Daoy (cell line): ENCODE results near the gene GLIPR1L2. TPM values are rescaled to one million over a fixed set of nuclear protein-coding genes. Genes with fewer than 3 reads are reported as not detected.
"Not testable (repeated sequence)": the region's sequence is repeated elsewhere in the genome, so short reads cannot be mapped to it uniquely, and the experiment has no call there.

Experiments used
- DNase-seq: peaks from one replicate; pipeline ENCODE4 v3.0.0-alpha.2; 2015; ENCODE audit warnings: low read depth
- total RNA-seq: library from RNA; depleted of rRNA; stranded (reverse); fragments of >200 nt; shearing (Covaris generic); gene quantifications from 2 replicates; pipeline ENCODE4 v1.2.3, GENCODE V29; 2014

GLIPR1L2 gene
- total RNA-seq, 1 experiment from 2014 or later, result 1.8 TPM

DNA sequence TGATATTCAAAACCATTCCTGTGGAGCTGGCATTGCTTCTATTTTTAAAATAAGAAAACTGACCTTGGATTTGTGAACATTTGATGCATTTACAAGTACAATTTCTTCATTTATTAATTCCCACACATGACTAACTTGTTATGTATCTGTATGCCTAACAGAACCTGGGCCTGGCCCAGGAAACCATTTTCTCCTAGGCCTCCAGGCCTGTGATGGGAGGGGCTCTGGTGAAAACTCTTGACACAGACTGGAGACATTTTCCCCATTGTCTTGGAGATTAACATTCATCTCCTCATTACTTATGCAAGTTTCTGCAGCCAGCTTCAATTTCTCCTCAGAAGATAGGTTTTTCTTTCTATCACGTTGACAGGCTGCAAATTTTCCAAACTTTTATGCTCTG is 42.0 kb downstream of the GLIPR1L2 start:
- no peak for DNase-seq

DNA sequence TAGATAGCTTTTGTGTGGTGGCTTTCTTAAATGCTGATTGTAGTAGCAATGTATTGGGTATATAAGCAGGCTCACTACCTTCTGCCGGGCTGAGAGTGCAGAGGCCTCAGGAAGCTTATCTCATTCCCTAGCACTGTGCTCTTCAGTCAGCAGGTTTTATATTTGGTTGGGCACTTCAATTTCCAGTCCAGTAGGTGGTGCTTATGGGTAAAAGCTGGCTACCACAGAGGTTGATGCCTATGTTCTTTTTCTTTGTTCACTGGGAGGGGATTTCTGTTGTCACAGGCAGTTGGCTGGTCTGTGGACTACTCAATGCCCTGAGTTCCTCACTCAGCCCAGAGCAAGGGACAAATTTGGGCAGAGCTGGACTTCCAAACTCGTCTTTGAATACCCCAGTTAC is 46.7 kb downstream of the GLIPR1L2 start:
- no peak for DNase-seq

DNA sequence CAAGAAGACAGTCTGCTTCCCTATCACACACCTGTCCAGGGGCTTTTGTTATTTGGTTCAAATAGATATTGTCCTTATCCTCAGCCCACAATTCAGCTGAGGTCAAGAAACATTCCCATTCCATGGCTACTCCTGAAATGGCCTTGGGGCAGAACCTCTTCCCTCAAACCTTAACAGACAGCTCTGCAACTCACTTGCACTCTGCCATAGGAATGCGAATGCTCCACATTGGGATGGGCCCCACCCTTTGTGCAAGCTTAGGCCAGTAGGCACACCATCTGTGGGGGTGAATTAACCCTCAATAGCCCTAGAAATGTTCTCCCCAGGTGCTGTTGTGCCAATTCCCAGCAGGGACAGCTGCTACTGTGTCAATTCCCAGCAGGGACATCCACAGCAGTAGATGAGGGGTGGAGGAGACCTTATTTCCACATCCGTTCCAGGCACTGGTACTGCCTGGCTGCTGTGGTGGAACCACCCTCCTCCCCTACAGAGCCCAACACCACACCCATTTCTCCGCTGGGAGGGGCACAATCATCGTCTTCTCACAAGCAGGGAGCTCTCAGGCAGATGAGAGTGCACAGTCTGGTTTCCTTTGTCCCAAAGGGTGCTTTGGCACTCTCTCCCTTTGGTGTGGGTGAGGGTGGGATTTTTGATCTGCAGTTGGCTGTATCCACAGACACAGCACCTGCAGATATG is 47.3 kb downstream of the GLIPR1L2 start:
- peak; percentile 3 for DNase-seq

DNA sequence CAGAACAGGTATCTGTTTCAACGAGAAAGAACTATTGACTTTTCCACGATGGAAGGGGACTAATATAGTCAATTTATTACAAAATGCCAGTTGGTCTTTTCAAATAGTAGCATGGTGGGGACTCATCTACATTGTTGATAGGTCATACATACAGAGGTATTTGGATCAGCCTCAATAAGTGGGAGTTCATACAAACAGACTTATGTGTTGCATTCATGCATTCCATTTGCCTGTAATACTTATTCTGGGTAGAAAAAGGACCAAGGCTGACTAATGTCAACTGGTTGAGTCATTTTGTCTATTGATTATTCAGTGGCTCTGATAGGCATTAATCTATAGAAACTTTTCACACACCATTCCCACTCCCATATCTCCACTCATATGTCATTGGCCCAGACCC is 48.2 kb downstream of the GLIPR1L2 start:
- no peak for DNase-seq

DNA sequence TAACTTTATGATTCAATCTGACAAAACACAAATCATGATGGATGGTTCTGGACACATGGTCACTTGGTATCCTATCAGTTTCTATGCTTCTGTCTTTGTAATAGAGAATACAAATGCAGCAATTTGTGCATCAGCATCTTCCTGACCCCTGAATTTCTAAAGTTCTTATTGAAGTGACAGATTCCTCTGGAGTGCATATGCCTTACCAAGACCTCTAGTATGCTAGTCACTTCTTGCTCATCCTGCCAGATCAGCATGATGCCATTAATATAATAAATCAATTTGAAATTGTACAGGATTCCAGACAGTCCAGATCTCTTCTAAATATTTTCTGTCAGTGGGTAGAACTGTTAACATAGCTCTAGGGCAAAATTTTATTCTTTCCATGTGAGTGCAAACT is 49.0 kb downstream of the GLIPR1L2 start:
- no peak for DNase-seq

DNA sequence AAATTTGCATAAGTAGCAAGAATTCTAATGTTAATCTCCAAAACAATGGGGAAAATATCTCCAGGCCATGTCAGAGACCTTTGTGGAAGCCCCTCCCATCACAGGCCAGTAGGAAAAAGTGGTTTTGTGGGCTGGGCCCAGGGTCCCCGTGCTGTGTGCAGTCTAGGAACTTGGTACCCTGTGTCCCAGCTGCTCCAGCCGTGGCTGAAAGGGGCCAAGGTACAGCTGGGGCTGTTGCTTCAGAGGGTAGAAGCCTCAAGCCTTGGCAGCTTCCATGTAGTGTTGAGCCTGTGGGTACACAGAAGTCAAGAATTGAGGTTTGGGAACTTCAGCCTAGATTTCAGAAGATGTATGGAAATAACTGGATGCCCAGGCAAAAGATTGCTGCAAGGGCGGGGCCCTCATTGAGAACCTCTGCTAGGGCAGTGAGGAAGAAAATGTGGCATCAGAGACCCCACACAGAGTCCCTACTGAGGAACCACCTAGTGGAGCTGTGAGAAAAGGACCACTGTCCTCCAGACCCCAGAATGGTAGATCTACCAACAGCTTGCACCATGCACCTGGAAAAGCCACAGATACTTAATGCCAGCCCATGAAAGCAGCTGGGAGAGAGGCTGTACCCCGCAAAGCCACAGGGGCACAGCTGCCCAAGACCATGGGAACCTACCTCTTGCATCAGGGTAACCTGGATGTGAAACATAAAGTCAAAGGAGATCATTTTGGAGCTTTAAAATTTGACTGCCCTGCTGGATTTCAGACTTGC is 51.0 kb downstream of the GLIPR1L2 start:
- not testable (repeated sequence) for DNase-seq

DNA sequence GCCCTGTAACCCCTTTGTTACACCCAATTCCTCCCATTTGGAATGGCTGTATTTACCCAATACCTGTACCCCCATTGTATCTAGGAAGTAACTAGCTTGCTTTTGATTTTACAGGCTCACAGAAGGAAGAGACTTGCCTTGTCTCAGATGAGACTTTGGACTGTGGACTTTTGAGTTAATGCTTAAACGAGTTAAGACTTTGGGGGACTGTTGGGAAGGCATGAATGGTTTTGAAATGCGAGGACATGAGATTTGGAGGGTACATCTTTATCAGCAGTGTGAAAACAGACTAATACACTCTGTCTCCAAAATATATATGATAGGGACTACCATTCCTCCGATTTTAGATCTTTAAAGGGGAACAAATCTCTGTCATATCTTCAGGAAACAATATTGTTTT is 51.6 kb downstream of the GLIPR1L2 start:
- DNase-seq, result not testable (repeated sequence)

DNA sequence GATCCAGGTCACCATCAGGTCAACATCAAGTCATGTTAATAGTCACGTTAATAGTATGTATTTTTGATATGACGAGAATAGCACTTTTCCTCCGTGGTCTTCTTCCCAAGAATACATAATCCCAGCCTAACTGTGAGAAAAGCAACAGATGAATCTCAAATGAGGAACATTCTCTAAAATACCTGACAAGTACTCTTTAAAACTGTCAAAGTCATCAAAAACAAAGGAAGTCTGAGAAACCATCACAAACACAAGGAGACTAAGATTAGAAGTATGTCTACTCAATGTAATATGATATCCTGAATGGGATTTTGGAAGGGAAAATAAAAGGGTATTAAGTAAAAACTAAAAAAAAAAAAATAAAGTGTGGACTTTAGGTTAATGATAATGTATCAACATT is 52.8 kb downstream of the GLIPR1L2 start:
- no peak for DNase-seq

DNA sequence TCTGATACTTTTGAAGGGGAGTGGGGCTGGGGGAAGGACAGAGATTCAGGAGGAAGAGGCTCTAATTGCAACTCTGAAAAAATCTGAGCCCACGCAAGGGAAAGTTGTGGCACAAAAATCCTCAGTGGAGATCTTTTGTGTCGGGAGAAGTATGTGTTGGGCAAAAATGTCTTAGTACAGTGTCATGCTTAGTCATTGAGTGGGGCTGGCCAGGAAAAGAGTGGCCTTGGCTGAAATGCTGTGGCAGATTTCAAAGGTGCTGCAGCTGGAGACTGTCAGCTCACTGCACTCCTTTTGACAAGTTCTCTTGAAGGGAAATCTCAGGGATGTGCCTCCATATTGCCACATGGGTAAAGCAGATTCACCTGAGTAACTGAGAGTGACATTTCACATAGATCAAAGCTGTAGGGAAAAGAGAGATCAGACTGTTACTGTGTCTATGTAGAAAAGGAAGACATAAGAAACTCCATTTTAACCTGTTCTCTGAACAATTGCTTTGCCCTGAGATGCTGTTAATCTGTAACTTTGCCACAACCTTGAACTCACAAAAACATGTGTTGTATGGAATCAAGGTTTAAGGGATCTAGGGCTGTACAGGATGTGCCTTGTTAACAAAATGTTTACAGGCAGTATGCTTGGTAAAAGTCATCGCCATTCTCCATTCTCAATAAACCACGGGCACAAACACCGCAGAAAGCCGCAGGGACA is 53.7 kb downstream of the GLIPR1L2 start:
- peak; percentile 45 for DNase-seq

DNA sequence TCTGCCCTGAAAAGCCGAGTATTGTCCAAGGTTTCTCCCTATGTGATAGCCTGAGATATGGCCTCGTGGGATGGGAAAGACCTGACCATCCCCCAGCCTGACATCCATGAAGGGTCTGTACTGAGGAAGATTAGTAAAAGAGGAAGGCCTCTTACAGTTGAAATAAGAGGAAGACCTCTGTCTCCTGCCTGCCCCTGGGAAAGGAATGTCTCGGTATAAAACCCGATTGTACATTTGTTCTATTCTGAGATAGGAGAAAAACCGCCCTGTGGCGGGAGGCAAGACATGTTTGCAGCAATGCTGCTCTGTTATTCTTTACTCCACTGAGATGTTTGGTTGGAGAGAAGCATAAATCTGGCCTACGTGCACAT is 54.2 kb downstream of the GLIPR1L2 start:
- not testable (repeated sequence) for DNase-seq

DNA sequence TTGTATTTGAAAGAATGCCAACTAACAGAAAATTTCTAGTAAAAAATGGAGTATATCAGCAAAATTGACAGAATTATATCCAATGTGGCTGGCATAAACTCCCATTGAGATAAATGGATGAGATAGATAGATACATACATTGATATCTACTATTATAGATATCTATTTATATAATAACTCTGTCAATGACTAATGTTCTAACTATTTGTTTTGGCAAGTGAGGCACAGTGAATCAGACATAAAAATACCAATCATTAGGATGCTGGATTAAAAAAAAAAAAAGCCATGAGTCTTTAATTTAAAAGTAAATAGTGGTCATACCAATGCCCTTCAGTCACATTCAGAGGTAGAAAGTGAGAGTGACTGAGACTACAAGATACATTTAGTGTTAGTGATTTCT is 56.0 kb downstream of the GLIPR1L2 start:
- peak; percentile 30 for DNase-seq

DNA sequence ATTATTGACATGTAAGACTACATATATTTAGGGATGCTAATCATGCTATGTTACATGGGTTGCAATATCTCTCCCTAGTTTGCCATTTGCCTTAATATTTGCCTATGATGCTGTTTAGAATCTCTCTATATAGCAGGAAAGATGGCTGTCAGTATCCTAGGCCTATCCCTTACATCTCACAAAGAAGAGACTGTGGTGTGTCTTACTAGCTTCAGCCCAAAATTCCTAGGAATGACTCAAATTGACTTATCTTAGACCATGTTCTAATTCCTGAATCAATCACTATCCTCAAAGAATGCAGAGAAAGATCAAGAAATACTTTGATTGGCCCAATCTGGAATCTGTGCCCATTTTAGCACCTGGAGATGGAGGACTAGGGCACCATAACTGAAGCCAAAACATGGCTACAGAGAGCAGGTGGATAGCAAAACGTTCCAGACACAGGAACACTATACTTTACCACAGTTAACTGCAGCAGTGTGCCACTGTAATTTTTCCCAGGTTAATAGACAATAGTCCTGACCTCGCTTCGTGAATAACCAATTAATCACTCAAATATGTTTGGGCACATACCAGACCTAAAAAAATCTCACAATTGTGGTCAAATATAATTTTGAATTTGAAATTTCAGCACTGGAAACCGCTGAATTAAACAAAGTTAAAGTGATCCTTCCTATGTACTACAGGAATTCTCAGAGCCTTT is 57.0 kb downstream of the GLIPR1L2 start:
- DNase-seq, result no peak

DNA sequence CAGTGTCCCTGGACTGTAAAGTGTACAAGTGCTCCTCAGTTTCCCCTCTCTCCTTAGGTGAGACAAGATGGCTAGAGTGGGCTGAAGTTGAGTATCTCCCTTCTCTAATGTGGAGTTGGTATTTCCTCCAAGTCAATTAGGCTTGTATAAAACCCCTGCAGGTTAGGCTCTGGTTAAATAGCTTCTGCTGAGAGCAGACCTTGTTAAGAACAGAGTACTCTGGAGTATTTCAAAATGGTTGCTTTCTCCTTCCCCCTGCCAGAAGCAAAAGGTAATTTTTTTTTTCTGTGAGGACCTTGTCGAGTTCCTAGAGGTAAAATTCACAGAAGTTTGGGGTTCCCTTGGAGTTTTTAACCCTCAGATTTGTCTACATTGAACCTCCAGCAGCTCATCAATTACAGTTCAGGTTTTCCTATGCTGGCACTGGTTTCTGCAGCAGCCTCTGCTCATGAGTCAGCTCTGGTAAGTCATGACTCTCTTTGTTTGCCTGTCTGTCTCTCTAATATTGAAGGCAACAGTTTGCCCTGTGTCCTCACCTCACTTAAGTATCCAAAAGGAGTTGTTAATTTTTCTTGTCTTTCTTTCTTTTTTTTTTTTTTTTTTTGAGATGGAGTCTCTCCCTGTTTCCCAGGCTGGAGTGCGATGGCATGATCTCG is 61.9 kb downstream of the GLIPR1L2 start:
- DNase-seq, result peak; percentile 17

DNA sequence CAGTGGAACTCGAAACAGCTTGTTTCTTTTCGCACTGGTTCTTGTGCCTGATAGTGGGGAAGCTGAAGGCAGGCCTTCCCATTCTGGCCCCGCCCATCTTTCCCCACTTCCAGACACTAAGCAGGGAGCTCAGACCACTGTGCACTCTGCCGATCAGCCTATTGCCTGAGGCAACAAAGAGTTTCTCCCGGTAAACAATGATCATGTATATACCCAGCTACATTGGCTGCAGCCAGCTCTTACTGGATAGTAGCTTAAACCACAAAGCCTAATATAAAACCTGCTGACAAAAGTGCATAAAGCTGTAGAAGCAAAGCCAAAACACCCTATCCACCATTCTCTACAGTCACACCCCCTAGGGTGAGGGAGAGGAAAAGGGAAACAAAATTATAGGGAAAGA is 65.0 kb downstream of the GLIPR1L2 start:
- no peak for DNase-seq

DNA sequence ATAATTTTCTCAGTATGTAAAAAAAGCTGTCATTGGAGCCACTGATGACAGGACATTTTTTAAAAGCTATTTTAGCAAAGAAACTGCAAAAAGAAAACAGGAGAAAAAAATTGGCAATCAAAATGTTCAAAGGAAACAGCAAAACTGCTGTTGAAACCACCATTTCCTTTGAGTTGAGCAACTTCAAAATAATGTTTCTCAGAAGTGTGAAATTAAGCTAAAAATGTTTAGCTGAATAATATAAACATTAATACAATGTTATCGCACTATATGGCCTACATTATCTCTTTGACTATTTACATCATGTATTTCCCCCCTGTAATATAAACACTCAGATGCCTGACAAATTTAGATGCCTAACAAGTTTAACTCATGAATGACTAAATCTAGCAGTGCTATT is 66.3 kb downstream of the GLIPR1L2 start:
- no peak for DNase-seq

DNA sequence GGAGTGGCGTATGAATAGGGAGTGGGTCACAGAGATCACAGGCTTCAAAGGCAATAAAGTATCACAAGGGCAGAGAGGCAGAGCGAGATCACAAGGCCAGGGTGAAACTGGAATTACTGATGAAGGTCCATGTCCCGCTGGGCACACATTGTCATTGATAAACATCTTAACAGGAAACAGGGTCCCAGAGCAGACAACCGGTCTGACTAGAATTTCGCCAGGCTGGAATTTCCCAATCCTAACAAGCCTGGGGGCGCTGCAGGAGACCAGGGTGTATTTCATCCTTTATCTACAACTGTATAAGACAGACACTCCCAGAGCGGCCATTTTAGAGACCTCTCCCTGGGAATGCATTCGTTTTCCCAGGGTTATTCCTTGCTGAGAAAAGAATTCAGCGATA is 67.0 kb downstream of the GLIPR1L2 start:
- not testable (repeated sequence) for DNase-seq

DNA sequence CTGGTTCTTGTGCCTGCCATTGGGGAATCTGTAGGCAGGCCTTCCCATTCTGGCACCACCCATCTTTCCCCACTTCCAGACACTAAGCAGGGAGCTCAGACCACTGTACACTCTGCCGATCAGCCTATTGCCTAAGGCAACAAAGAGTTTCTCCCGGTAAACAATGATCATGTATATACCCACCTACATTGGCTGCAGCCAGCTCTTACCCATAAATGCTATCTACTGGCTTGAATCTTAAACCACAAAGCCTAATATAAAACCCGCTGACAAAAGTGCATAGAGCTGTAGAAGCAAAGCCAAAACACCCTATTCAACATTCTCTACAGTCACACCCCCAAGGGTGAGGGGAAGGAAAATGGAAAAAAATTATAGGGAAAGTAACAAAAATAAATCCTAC is 68.9 kb downstream of the GLIPR1L2 start:
- no peak for DNase-seq

DNA sequence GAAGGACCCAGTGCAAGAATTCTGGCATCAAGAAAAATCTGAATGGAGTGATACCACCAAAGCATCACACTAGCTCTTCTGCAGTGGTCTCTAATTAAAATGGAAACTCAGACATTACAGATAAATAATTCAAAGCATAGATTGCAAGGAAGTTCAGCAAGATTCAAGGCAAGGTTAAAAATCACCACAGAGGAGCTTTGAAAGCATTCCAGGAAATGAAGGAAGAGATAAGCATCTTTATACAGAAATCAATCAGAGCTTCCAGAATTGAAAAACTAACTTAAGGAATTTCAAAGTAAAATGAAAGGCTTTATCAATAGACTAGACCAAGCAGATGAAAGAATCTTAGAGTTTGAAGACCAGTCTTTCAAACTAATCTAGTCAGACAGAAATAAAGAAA is 69.3 kb downstream of the GLIPR1L2 start:
- no peak for DNase-seq

DNA sequence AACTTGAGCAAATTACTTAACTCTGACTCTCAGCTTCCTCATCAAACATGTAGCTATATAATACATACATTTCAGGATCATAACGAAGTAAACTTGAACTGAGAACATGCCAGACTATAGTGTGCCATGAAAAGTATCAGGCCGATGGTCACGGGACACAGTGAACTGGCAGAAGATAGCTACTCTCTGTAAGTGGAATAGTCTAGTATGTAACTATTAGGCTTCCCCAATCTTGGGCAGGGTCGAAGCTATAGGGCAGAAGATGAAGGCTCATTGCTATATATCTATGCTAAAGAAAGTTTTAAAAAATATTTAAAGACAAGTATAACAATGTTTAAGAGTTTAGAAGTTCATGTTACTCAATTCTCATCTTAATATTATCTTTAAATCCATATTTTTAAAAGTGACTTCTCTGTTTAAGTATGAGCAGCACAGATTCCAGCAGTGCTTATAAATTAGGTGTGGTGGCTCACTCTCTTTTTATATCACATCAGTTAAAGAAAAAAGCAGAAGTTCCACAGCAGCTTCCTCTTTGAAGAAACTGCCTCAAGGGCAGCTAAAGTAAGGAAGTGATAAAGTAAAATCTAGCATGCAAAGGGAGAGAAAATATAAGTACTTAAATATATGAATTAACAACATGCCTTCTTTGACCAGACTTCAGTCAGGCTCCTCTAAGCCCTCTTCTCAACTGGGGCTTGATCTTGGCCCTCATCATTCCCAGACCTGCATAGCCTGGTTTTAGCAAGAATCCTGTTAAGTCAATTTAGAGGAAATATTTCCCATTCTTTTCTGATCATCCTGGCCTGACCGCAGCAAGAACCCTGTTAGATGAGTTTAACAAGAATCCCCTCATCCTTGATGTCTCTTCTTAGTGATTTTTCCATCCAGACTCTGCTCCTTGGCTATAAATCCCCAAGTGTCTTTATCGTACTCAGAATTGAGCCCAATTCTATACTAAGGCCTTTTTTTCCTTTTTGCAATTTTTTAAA is 81.3 kb downstream of the GLIPR1L2 start:
- DNase-seq, result no peak

DNA sequence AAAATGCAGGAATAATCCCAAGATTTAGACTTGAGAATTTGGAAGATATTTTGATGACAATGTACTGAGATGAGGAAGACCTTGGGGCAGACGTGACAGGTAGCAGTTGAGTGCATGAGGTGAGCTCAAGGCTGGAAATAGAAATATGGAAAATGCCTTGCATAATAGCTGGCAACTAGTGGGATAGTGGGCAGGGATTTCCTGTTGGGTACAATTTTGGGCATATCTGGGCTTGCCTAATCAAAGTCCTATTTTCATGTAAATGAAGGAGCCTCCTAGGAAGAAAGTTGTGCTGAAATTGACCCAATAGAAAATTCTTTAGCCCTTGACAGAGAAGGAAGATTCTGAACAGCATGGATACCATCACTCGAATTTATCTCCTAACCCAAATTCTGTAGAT is 83.2 kb downstream of the GLIPR1L2 start:
- DNase-seq, result no peak
